ENCODE data around the gene RNF145. TPM values are rescaled to one million over a fixed set of nuclear protein-coding genes. Genes with fewer than 3 reads are reported as not detected.
A peak's percentile ranks its signal among the peaks of the same experiment; 100 is the strongest.

Gene RNF145
- polyA plus RNA-seq, 3 donors = 9.1 to 23.6 (median 11.5) TPM

DNA sequence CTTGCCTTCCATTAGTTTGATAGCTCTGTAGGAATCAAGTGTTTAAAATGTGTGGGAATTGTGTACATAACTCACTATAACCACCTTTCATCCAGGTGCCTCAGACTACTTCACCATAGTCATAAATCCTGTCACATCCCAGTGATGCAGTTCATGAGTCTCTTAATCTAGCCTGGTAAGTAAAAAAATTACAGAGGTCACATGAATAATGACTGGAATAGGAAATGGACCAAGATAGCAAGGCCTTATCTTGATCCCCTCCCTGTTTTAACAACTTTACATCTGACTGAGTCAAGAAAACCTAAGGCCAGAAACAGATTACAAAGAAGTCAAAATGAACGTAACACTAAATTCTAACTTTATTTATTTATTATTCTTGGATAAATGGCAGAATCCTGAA is 1.5 kb upstream of the RNF145 start:
- Histone ChIP-seq H3K36me3 (replicated peaks in 1 of 2; ENCODE audit: control insufficient read depth in 1 of 2, insufficient read depth in 2 of 2, low read length in 2 of 2) (no peaks in the 10 kb centered on the region), H3K4me1 (ENCODE audit: control insufficient read depth in 1 of 2, insufficient read depth in 2 of 2, low read length in 2 of 2) (peaks cover 36 to 55% of the 10 kb centered on the region in 2 donors), H3K79me2 (ENCODE audit: insufficient read depth, low read length) (peaks cover 35% of the 10 kb centered on the region), H3K4me2 (replicated peaks; ENCODE audit: extremely low read depth, low read length, poor library complexity, severe bottlenecking) (peak overlapping the region; percentile 98), H3K27me3 (ENCODE audit: control insufficient read depth in 2 of 2, insufficient read depth in 2 of 2, low read length in 2 of 2) (no peaks in the 10 kb centered on the region), H4K20me1 (ENCODE audit: insufficient read depth, low read length) (peaks cover 26% of the 10 kb centered on the region), H3K4me3 (replicated peaks in 1 of 3; ENCODE audit: low read depth in 2 of 3, low read length in 3 of 3) (peak overlapping the region in 1 of 3 experiments; percentile 93), H2AFZ (ENCODE audit: insufficient read depth, low read depth, low read length, poor library complexity, severe bottlenecking) (no peak overlapping the region), H3K9me3 (replicated peaks in 1 of 2; ENCODE audit: control insufficient read depth in 1 of 2, insufficient read depth in 1 of 2, low read length in 2 of 2) (no peaks in the 10 kb centered on the region), H3K27ac (ENCODE audit: low read depth in 1 of 2, low read length in 2 of 2) (peak overlapping the region in 1 of 2 donors; percentile 84), H3K9ac (ENCODE audit: insufficient read depth, low read length, poor library complexity, severe bottlenecking) (no peak overlapping the region)
- TF ChIP-seq, protein P1, sequence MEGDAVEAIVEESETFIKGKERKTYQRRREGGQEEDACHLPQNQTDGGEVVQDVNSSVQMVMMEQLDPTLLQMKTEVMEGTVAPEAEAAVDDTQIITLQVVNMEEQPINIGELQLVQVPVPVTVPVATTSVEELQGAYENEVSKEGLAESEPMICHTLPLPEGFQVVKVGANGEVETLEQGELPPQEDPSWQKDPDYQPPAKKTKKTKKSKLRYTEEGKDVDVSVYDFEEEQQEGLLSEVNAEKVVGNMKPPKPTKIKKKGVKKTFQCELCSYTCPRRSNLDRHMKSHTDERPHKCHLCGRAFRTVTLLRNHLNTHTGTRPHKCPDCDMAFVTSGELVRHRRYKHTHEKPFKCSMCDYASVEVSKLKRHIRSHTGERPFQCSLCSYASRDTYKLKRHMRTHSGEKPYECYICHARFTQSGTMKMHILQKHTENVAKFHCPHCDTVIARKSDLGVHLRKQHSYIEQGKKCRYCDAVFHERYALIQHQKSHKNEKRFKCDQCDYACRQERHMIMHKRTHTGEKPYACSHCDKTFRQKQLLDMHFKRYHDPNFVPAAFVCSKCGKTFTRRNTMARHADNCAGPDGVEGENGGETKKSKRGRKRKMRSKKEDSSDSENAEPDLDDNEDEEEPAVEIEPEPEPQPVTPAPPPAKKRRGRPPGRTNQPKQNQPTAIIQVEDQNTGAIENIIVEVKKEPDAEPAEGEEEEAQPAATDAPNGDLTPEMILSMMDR (IDR thresholded peaks at IDR 0.05) = no peak
- peaks cover 0 to 4% (median 2%) of the 10 kb centered on the region in 3 donors for H3K27me3 Mint-ChIP-seq (ENCODE audit: low read depth in 3 of 3)
- no peak for DNase-seq
- no CpG with 5 or more reads among the region's 1 CpG for WGBS (ENCODE audit: insufficient coverage)
- no peak overlapping the region for H3K4me3 Mint-ChIP-seq
- H3K4me1 Mint-ChIP-seq = peaks cover 62% of the 10 kb centered on the region
- H3K9me3 Mint-ChIP-seq = no peaks in the 10 kb centered on the region
- H3K36me3 Mint-ChIP-seq = no peaks in the 10 kb centered on the region
- H3K27ac Mint-ChIP-seq = peak overlapping the region; percentile 16 to 96 (median 67)
- intact Hi-C loops (cut with micrococcal nuclease) = loop anchor here in 1 of 2 donors (5.0 kb wide), 1 partner anchor 51 kb away; the partner anchor contains the start of gene UBLCP1

- peaks cover 0 to 4% (median under 1%) of the 10 kb centered on the region in 3 donors for H3K27me3 Mint-ChIP-seq (ENCODE audit: low read depth in 3 of 3)
- Histone ChIP-seq H2AFZ (ENCODE audit: insufficient read depth, low read depth, low read length, poor library complexity, severe bottlenecking) (peak overlapping the region; percentile 84), H4K20me1 (ENCODE audit: insufficient read depth, low read length) (peaks cover 32% of the 10 kb centered on the region), H3K4me1 (ENCODE audit: control insufficient read depth in 1 of 2, insufficient read depth in 2 of 2, low read length in 2 of 2) (peaks cover 36 to 56% of the 10 kb centered on the region in 2 donors), H3K27me3 (ENCODE audit: control insufficient read depth in 2 of 2, insufficient read depth in 2 of 2, low read length in 2 of 2) (no peaks in the 10 kb centered on the region), H3K36me3 (replicated peaks in 1 of 2; ENCODE audit: control insufficient read depth in 1 of 2, insufficient read depth in 2 of 2, low read length in 2 of 2) (no peaks in the 10 kb centered on the region), H3K9ac (ENCODE audit: insufficient read depth, low read length, poor library complexity, severe bottlenecking) (peak overlapping the region; percentile 79), H3K4me2 (replicated peaks; ENCODE audit: extremely low read depth, low read length, poor library complexity, severe bottlenecking) (peak overlapping the region; percentile 98), H3K4me3 (replicated peaks in 1 of 3; ENCODE audit: low read depth in 2 of 3, low read length in 3 of 3) (peak overlapping the region; percentile 67 to 93 (median 86)), H3K9me3 (replicated peaks in 1 of 2; ENCODE audit: control insufficient read depth in 1 of 2, insufficient read depth in 1 of 2, low read length in 2 of 2) (no peaks in the 10 kb centered on the region), H3K79me2 (ENCODE audit: insufficient read depth, low read length) (peaks cover 41% of the 10 kb centered on the region), H3K27ac (ENCODE audit: low read depth in 1 of 2, low read length in 2 of 2) (peak overlapping the region in 1 of 2 donors; percentile 84)
- peaks cover 63% of the 10 kb centered on the region for H3K4me1 Mint-ChIP-seq
- WGBS (ENCODE audit: insufficient coverage) = 6% methylated on average over 2 of the region's 4 CpGs
- DNase-seq = peak; percentile 67 to 79 (median 77)
- peak overlapping the region; percentile 85 to 97 (median 92) for H3K27ac Mint-ChIP-seq
- intact Hi-C loops (cut with micrococcal nuclease) = loop anchor here in 1 of 2 donors (5.0 kb wide), 1 partner anchor 52 kb away; the partner anchor contains the start of gene UBLCP1
- no peaks in the 10 kb centered on the region for H3K9me3 Mint-ChIP-seq
- H3K36me3 Mint-ChIP-seq = no peaks in the 10 kb centered on the region
- TF ChIP-seq, protein P1 (IDR thresholded peaks at IDR 0.05) = no peak
- H3K4me3 Mint-ChIP-seq = peak overlapping the region; percentile 91 to 95
Observed at GRCh38 chr5:159210210-159210661, 883 bp upstream of the RNF145 start.
